Aortic smooth muscle cell (primary cell): Measurements from ENCODE around the gene ANKRD18B. TPM values are rescaled to one million over a fixed set of nuclear protein-coding genes. Genes with fewer than 3 reads are reported as not detected.

Experiments used
- total RNA-seq: library from RNA; depleted of rRNA; stranded (reverse); fragments of >200 nt; gene quantifications from 2 replicates; pipeline ENCODE4 v1.2.3, GENCODE V29; 2014

ANKRD18B gene
- under 0.01 TPM in 1 of 2 replicates, not detected in the other for total RNA-seq

DNA sequence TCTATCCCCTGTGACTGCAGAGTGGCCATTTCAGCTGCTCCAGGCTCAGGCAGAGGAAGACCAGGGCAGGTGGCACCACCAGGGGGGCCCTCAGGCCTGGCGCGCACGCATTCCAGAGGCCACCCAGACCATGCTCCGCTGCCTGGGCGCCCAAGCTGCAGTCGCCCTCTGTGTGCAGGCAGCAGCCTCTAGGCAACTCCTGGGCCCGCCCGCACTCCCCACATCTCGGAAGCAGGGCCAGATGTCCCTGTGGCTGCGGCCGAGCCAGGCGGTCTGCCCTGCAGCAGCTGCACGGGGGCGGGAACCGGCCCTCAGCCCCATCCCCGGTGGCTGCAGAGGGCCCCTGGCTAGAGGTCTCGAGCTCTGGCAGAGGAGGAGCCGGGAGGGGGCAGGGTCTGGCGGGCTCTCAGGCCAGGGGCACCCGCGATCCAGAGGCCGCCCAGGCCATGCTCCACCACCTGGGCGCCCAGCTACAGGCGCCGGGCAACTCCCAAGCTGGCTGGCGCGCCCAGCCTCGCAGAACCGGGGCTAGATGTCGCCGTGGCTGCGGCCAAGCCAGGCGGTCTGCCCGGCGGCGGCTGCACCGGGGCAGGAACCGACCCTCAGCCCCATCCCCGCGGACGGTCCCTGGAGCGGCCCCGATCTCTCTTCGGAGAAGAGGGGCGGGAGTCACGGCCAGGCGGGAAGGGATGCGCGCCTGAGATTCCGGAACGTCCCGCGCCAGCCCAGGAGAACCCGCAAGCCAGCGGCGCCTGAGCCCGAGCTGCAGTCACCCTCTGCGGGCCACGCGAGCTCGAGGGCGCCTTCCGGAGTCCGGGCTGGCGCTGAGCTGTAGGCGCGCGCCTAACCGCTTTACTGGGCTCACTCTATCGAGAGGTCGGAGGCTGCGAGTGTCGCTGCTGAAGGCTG, at the start of gene ANKRD18B:
ANKRD18B (plus strand) TSS at position 855 of the 909 bp plus-strand sequence. CDS start 239 bp downstream, outside the sequence.

Other genes starting within 250 kb of the ANKRD18B start
- gene NFX1, start 233.7 kb upstream of the ANKRD18B start, total RNA-seq: 19.9 and 24.0 TPM in 2 replicates
- gene AQP7, start 121.7 kb upstream of the ANKRD18B start, total RNA-seq: 0.40 and 1.8 TPM in 2 replicates
- 0.26 and 0.56 TPM in 2 replicates for gene AQP3, start 76.7 kb upstream of the ANKRD18B start, total RNA-seq
- gene NOL6, start 50.3 kb upstream of the ANKRD18B start, total RNA-seq: 17.5 and 24.0 TPM in 2 replicates